HCT116 (cell line): Measurements from ENCODE around the gene EIF3A.

Experiments
- CEBPB ChIP-seq: IDR thresholded peaks from 2 replicates; pipeline ENCODE4 v1.6.1; 2012; ENCODE audit warnings: low read depth
- POLR2A ChIP-seq: IDR thresholded peaks from 2 replicates; pipeline ENCODE4 v1.7.0; 2011; ENCODE audit warnings: borderline replicate concordance; ENCODE audit not compliant: insufficient read depth, insufficient read length; ENCODE audit errors: extremely low read depth
- POLR2AphosphoS5 ChIP-seq: IDR thresholded peaks from 2 replicates; pipeline ENCODE4 v1.6.1; 2011; ENCODE audit warnings: mild to moderate bottlenecking, low read depth, low read length, moderate library complexity
- TF ChIP-seq, protein P1 (sequence below), 3 experiments: fragments of 200-600 bp in 1 of 3; sonication (generic) in 1 of 3; IDR thresholded peaks in 2 of 3; conservative IDR thresholded peaks in 1 of 3; 2 replicates each; pipeline ENCODE4 v1.5.1; 2012 to 2017; ENCODE audit warnings: low read depth in 2 of 3, low read length in 2 of 3, antibody characterized with exemption in 1 of 3, borderline replicate concordance in 1 of 3, control low read depth in 1 of 3, mild to moderate bottlenecking in 1 of 3, mixed read lengths in 1 of 3, mixed run types in 1 of 3, moderate library complexity in 1 of 3; ENCODE audit not compliant: insufficient read depth in 1 of 3
- TF ChIP-seq, protein P2 (sequence below): IDR thresholded peaks from 2 replicates; pipeline ENCODE4 v1.6.1; 2012

DNA sequence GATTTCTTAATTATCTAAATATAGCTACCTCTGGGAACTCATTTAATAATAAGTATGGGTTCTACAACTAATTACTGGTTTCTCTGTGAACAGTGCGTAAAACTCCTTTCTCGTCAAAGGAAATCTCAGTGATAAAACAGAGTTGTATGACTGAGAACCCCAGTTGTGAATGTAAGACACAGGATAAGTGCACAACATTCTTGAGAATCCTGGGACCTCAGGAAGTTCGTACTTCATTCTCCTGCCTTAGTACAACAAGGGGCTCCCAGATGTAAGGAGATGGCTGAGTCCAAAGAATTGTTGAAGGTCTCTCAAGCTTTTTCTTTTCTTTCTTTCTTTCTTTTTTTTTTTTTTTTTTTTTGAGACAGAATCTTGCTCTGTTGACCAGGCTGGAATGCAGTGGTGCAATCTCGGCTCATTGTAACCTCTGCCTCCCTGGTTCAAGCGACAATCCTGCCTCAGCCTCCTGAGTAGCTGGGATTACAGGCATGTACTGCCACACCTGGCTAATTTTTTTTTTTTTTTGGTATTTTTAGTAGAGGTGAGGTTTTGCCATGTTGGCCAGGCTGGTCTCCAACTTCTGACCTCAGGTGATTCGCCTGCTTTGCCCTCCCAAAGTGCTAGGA, 35.8 kb upstream of the EIF3A start:
- TF ChIP-seq CEBPB (no peak), POLR2AphosphoS5 (no peak), POLR2A (no peak)
- TF ChIP-seq, protein P1, sequence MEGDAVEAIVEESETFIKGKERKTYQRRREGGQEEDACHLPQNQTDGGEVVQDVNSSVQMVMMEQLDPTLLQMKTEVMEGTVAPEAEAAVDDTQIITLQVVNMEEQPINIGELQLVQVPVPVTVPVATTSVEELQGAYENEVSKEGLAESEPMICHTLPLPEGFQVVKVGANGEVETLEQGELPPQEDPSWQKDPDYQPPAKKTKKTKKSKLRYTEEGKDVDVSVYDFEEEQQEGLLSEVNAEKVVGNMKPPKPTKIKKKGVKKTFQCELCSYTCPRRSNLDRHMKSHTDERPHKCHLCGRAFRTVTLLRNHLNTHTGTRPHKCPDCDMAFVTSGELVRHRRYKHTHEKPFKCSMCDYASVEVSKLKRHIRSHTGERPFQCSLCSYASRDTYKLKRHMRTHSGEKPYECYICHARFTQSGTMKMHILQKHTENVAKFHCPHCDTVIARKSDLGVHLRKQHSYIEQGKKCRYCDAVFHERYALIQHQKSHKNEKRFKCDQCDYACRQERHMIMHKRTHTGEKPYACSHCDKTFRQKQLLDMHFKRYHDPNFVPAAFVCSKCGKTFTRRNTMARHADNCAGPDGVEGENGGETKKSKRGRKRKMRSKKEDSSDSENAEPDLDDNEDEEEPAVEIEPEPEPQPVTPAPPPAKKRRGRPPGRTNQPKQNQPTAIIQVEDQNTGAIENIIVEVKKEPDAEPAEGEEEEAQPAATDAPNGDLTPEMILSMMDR (IDR thresholded peaks at IDR 0.05 in 2 of 3, conservative IDR thresholded peaks at IDR 0.05 in 1 of 3; ENCODE audit: borderline replicate concordance in 1 of 3, insufficient read depth in 1 of 3, low read depth in 2 of 3, low read length in 2 of 3): no peak
- TF ChIP-seq, protein P2, sequence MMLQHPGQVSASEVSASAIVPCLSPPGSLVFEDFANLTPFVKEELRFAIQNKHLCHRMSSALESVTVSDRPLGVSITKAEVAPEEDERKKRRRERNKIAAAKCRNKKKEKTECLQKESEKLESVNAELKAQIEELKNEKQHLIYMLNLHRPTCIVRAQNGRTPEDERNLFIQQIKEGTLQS: no peak
